DOHH2 (cell line): ENCODE data around the gene OR5AN1.

Experiments
- CTCF ChIP-seq: fragments of 200-600 bp; sonication (generic); IDR thresholded peaks from one replicate; pipeline ENCODE4 v1.5.1; 2014; ENCODE audit warnings: antibody characterized with exemption, mild to moderate bottlenecking, low read depth, low read length; ENCODE audit not compliant: poor library complexity, severe bottlenecking
- EZH2phosphoT487 ChIP-seq: fragments of 200-600 bp; sonication (generic); IDR thresholded peaks from 2 replicates; pipeline ENCODE4 v1.6.1; 2017; ENCODE audit warnings: borderline replicate concordance, mild to moderate bottlenecking, antibody characterized with exemption, low read length, moderate library complexity, mixed read lengths

GRCh38 chr11:59365232-59366018 lies 6.7 kb downstream of the OR5AN1 start:
- no peak for TF ChIP-seq CTCF
- no peak for TF ChIP-seq EZH2phosphoT487
